Thymus (tissue), 11 donors: ENCODE results near the gene ST3GAL6. TPM values are rescaled to one million over a fixed set of nuclear protein-coding genes. Genes with fewer than 3 reads are reported as not detected.

Experiments used
- DNase-seq, 9 donors: peaks; one replicate each; pipeline ENCODE4 v3.0.0-alpha.2; 2013; ENCODE audit warnings: low spot score in 9 of 9, low read depth in 6 of 9, missing footprints in 1 of 9
- H3K27ac ChIP-seq, 2 donors: one replicate each; pipeline ENCODE4 v1.5.1; 2013; ENCODE audit warnings: control low read depth in 1 of 2, low read depth in 1 of 2, low read length in 1 of 2, mild to moderate bottlenecking in 1 of 2, moderate library complexity in 1 of 2
- H3K27me3 ChIP-seq, 2 donors: one replicate each; pipeline ENCODE4 v1.5.1; 2013; ENCODE audit warnings: low read length in 1 of 2; ENCODE audit not compliant: control insufficient read depth in 2 of 2, insufficient read depth in 1 of 2
- H3K36me3 ChIP-seq, 2 donors: one replicate each; pipeline ENCODE4 v1.5.1; 2013; ENCODE audit warnings: low read length in 1 of 2, mild to moderate bottlenecking in 1 of 2, moderate library complexity in 1 of 2; ENCODE audit not compliant: control insufficient read depth in 2 of 2, insufficient read depth in 2 of 2
- H3K4me1 ChIP-seq, 2 donors: one replicate each; pipeline ENCODE4 v1.5.1; 2013; ENCODE audit warnings: low read length in 2 of 2; ENCODE audit not compliant: control insufficient read depth in 2 of 2, insufficient read depth in 2 of 2
- H3K4me3 ChIP-seq, 2 donors: one replicate each; pipeline ENCODE4 v1.5.1; 2013; ENCODE audit warnings: low read length in 2 of 2, control low read depth in 1 of 2, mild to moderate bottlenecking in 1 of 2
- H3K9me3 ChIP-seq, 2 donors: one replicate each; pipeline ENCODE4 v1.5.1; 2013; ENCODE audit warnings: low read length in 1 of 2, mild to moderate bottlenecking in 1 of 2; ENCODE audit not compliant: control insufficient read depth in 2 of 2, insufficient read depth in 1 of 2
- WGBS: extraction: QIAGEN DNeasy Blood & Tissue Kit; methylation state at CpG from one replicate; pipeline ENCODE4 v1.1.7; 2013; 5-methylcytosine and 5-hydroxymethylcytosine counted together
- polyA plus RNA-seq: library from polyadenylated mRNA; stranded (reverse); fragments of 200-250 nt; gene quantifications from one replicate; pipeline ENCODE4 v1.2.3, GENCODE V29; 2013
- total RNA-seq: library from RNA; stranded (reverse); fragments of 120-200 nt; gene quantifications from one replicate; pipeline ENCODE4 v1.2.4, GENCODE V29; 2013
- donor health status: healthy.

Gene ST3GAL6
- total and polyA plus RNA-seq, 2 donors = 16.8 to 29.4 TPM

DNA sequence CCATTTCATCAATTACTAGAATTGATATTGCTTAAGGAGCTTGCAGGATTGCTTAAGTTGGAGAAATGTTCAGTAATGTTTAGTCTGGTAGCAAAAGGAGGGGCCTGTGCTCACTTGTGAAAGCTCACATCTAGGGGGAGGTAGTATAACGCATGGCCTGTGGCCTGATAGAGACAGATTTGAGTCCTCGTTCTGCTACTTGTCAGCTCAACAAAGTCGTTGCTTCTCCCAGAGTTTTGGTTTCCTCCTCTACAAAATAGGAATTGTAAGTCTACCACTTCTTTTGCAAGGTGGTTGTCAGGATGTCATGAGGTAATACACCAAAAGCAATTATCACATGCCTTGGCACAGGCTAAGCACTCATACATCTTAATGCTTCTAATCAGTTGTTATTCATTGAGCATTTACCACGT, 1.3 kb downstream of the ST3GAL6 start:
- 31% methylated on average over 4 of the region's 4 CpGs for WGBS

DNA sequence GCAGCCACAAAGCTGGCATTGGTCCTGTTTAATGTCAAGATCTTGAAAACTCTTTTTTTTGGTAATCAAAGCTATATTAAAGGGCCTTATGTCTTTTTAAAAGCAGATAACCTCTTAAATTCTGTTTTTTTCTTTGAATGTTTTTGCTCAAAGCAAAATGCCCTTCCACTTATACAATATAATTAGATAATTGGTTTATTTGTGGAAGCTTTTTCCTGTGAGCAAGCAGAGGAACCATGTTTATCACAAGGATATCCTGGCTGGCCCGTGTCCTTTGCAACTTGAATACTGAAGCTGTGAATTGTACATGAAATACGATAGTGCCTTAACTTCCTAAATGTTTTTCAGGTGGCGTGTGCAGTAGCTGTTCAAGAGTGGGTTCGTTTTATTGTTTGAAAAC, 2.6 kb downstream of the ST3GAL6 start:
- Histone ChIP-seq H3K27me3 (no peaks in the 10 kb centered on the region), H3K36me3 (no peaks in the 10 kb centered on the region), H3K9me3 (no peaks in the 10 kb centered on the region), H3K27ac (no peak overlapping the region), H3K4me1 (peaks cover 15 to 18% of the 10 kb centered on the region in 2 donors), H3K4me3 (no peak overlapping the region)
- DNase-seq = no peak
- 70% methylated on average over 4 of the region's 4 CpGs for WGBS

More for the DNA sequence above, 1.3 kb downstream of the ST3GAL6 start:
- H3K27ac ChIP-seq = no peak overlapping the region
- no peaks in the 10 kb centered on the region for H3K36me3 ChIP-seq
- peak in 1 of 9 donors; percentile 22 for DNase-seq
- H3K27me3 ChIP-seq = no peaks in the 10 kb centered on the region
- H3K4me1 ChIP-seq = peaks cover 11 to 15% of the 10 kb centered on the region in 2 donors
- H3K9me3 ChIP-seq = no peaks in the 10 kb centered on the region
- H3K4me3 ChIP-seq = no peak overlapping the region

DNA sequence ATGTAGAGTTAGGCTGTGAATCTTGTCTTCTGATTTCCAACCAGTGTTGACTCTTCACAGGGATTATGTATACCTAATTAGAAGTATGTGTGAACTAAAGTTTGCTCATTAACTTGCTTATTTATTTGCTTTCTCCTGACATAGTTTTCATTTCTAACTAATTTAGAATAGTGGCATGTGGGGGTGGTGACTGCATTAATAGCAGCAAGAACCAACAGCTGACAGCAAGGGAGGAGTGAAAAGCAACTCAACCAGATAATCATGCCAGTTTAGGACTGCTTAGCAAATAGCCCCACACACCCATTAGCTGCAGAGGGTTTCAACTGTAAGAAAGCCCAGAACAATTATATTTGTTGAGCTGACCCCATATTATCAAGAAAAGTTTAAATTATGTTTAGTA, 3.8 kb downstream of the ST3GAL6 start:
- H3K4me3 ChIP-seq = no peak overlapping the region
- no peak for DNase-seq
- peaks cover 12 to 18% of the 10 kb centered on the region in 2 donors for H3K4me1 ChIP-seq
- no peaks in the 10 kb centered on the region for H3K36me3 ChIP-seq
- no peaks in the 10 kb centered on the region for H3K27me3 ChIP-seq
- H3K9me3 ChIP-seq = no peaks in the 10 kb centered on the region
- no peak overlapping the region for H3K27ac ChIP-seq

DNA sequence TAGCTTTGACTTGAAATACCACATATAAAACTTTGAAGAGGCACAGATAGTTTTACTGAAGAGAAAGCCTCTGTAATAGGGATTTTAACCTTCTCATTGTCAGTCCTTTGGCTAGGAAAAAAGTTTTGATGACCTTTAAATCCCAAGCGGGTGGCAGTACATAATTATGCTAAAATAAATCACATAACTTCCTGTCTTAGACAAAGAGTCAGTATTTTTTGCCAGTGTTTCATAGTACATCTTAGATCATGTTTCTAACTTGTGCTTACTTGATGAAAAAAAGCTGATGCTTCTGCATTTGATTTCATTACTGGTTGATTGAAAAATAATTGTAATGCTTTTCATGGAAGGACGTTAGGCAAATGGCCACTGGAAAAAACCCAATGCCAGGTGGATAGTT, 5.8 kb downstream of the ST3GAL6 start:
- Histone ChIP-seq H3K36me3 (no peaks in the 10 kb centered on the region), H3K9me3 (no peaks in the 10 kb centered on the region), H3K27me3 (no peaks in the 10 kb centered on the region), H3K27ac (no peak overlapping the region), H3K4me1 (peaks cover 0 to 7% of the 10 kb centered on the region in 2 donors), H3K4me3 (no peak overlapping the region)
- no peak for DNase-seq
- 91% methylated on average over 2 of the region's 2 CpGs for WGBS

GRCh38 chr3:98769448-98769847, 6.3 kb downstream of the ST3GAL6 start:
- no peaks in the 10 kb centered on the region for H3K9me3 ChIP-seq
- H3K4me3 ChIP-seq = no peak overlapping the region
- no peaks in the 10 kb centered on the region for H3K27me3 ChIP-seq
- H3K4me1 ChIP-seq = peaks cover 0 to 7% of the 10 kb centered on the region in 2 donors
- H3K36me3 ChIP-seq = no peaks in the 10 kb centered on the region
- no peak for DNase-seq
- no peak overlapping the region for H3K27ac ChIP-seq

- Histone ChIP-seq H3K4me1 (peaks cover 0 to 7% of the 10 kb centered on the region in 2 donors), H3K4me3 (no peak overlapping the region), H3K36me3 (no peaks in the 10 kb centered on the region), H3K9me3 (no peaks in the 10 kb centered on the region), H3K27me3 (no peaks in the 10 kb centered on the region), H3K27ac (peak overlapping the region in 1 of 2 donors; percentile 4)
- no peak for DNase-seq
- 13% methylated on average over 8 of the region's 8 CpGs for WGBS
These were observed 7.3 kb downstream of the ST3GAL6 start for GRCh38 chr3:98770261-98771039.

GRCh38 chr3:98772022-98772421, 8.9 kb downstream of the ST3GAL6 start:
- WGBS = 95% methylated on average over 2 of the region's 2 CpGs
- H3K27ac ChIP-seq = no peak overlapping the region
- no peak for DNase-seq
- no peaks in the 10 kb centered on the region for H3K9me3 ChIP-seq
- H3K36me3 ChIP-seq = peaks cover 3 to 8% of the 10 kb centered on the region in 2 donors
- no peak overlapping the region for H3K4me3 ChIP-seq
- H3K27me3 ChIP-seq = no peaks in the 10 kb centered on the region
- H3K4me1 ChIP-seq = peaks cover 0 to 7% of the 10 kb centered on the region in 2 donors

GRCh38 chr3:98775459-98776139, 12.5 kb downstream of the ST3GAL6 start:
- Histone ChIP-seq H3K9me3 (no peaks in the 10 kb centered on the region), H3K27ac (no peak overlapping the region), H3K36me3 (peaks cover 11 to 18% of the 10 kb centered on the region in 2 donors), H3K4me1 (peaks cover 0 to under 1% of the 10 kb centered on the region in 2 donors), H3K4me3 (no peak overlapping the region), H3K27me3 (no peaks in the 10 kb centered on the region)
- WGBS = 98% methylated on average over 3 of the region's 3 CpGs
- DNase-seq = no peak

- Histone ChIP-seq H3K27me3 (no peaks in the 10 kb centered on the region), H3K4me1 (no peaks in the 10 kb centered on the region), H3K36me3 (peaks cover 11 to 19% of the 10 kb centered on the region in 2 donors), H3K9me3 (no peaks in the 10 kb centered on the region), H3K27ac (no peak overlapping the region), H3K4me3 (no peak overlapping the region)
- no peak for DNase-seq
These were observed 13.0 kb downstream of the ST3GAL6 start for GRCh38 chr3:98776140-98776493.
